Prostate gland (tissue), 2 donors: ENCODE data around the gene LNX2. TPM values are rescaled to one million over a fixed set of nuclear protein-coding genes. Genes with fewer than 3 reads are reported as not detected.

ENCODE experiments used
- DNase-seq: peaks from one replicate; pipeline ENCODE4 v3.0.0-alpha.2; 2019; ENCODE audit warnings: low spot score
- H3K27ac ChIP-seq, 2 donors: fragments of 200-600 bp; sonication (generic); 2 replicates each; pipeline ENCODE4 v1.5.1; 2017 to 2019
- H3K27me3 ChIP-seq: fragments of 200-600 bp; sonication (generic); replicated peaks from 2 replicates; pipeline ENCODE4 v1.5.1; 2019; ENCODE audit not compliant: insufficient read depth
- H3K36me3 ChIP-seq, 2 donors: fragments of 200-600 bp; sonication (generic); 1 replicate in 1 of 2; 2 replicates in 1 of 2; pipeline versions ENCODE4 v1.5.1 to v1.8.1; 2017 to 2019
- H3K4me1 ChIP-seq: fragments of 200-600 bp; sonication (generic); replicated peaks from 2 replicates; pipeline ENCODE4 v1.5.1; 2019
- H3K4me3 ChIP-seq, 2 donors: fragments of 200-600 bp; sonication (generic); 2 replicates each; pipeline ENCODE4 v1.5.1; 2017 to 2019
- H3K9me3 ChIP-seq: fragments of 200-600 bp; sonication (generic); 2 replicates; pipeline ENCODE4 v1.5.1; 2017
- CTCF ChIP-seq, 4 experiments: fragments of 200-600 bp in 2 of 4; fragments of 450-650 bp in 2 of 4; sonication (generic) in 2 of 4; IDR thresholded peaks; 1 replicate in 3 of 4; 2 replicates in 1 of 4; pipeline ENCODE4 v1.5.1; 2016 to 2019; ENCODE audit warnings: antibody characterized with exemption in 4 of 4, mild to moderate bottlenecking in 2 of 4, moderate library complexity in 2 of 4
- POLR2A ChIP-seq: fragments of 450-650 bp; IDR thresholded peaks from one replicate; pipeline ENCODE4 v1.6.1; 2016; ENCODE audit warnings: antibody characterized with exemption, mild to moderate bottlenecking
- POLR2AphosphoS5 ChIP-seq: sonication (generic); formaldehyde crosslinking; IDR thresholded peaks from one replicate; pipeline ENCODE4 v1.6.1; 2017; ENCODE audit warnings: antibody characterized with exemption
- WGBS: methylation state at CpG from one replicate; pipeline ENCODE4 v1.1.5; 2018; 5-methylcytosine and 5-hydroxymethylcytosine counted together
- intact Hi-C: fragments of 100-400 bp; cut with DNase I; formaldehyde crosslinking; loops from one replicate; pipeline ENCODE4 v1.14.2; 2022
- total RNA-seq, 2 donors: library from RNA; depleted of rRNA; stranded (reverse); fragments of >200 nt; gene quantifications; one replicate each; pipeline ENCODE4 v1.1.0, GENCODE V29; 2016

LNX2 gene
- total RNA-seq, 2 donors from 2014 or later, result 26.3 to 34.1 TPM

- Histone ChIP-seq H3K4me3 (no peak overlapping the region), H3K9me3 (no peaks in the 10 kb centered on the region), H3K27me3 (no peaks in the 10 kb centered on the region), H3K36me3 (no peaks in the 10 kb centered on the region), H3K27ac (no peak overlapping the region), H3K4me1 (no peaks in the 10 kb centered on the region)
- DNase-seq, result no peak
- intact Hi-C loops, result no loop called here
- WGBS, result 63% methylated on average over 4 of the region's 4 CpGs
- TF ChIP-seq CTCF (IDR thresholded peaks at IDR 0.05) (no peak), POLR2A (no peak), POLR2AphosphoS5 (no peak)
Observed at GRCh38 chr13:27607125-27607524, 13.2 kb downstream of the LNX2 start.

- H3K36me3 ChIP-seq, result no peaks in the 10 kb centered on the region
- no peak for TF ChIP-seq POLR2AphosphoS5
- no peak for TF ChIP-seq CTCF (IDR thresholded peaks at IDR 0.05)
- no peak for TF ChIP-seq POLR2A
- no peaks in the 10 kb centered on the region for H3K27me3 ChIP-seq
- intact Hi-C loops, result no loop called here
- DNase-seq, result no peak
- WGBS, result 71% methylated on average over 2 of the region's 2 CpGs
- no peak overlapping the region for H3K27ac ChIP-seq
- no peaks in the 10 kb centered on the region for H3K4me1 ChIP-seq
- H3K9me3 ChIP-seq, result no peaks in the 10 kb centered on the region
- H3K4me3 ChIP-seq, result no peak overlapping the region
Observed at GRCh38 chr13:27605610-27606200, 14.6 kb downstream of the LNX2 start.

- WGBS, result 87% methylated on average over 3 of the region's 3 CpGs
- Histone ChIP-seq H3K36me3 (no peaks in the 10 kb centered on the region), H3K4me1 (no peaks in the 10 kb centered on the region), H3K9me3 (no peaks in the 10 kb centered on the region), H3K27ac (no peak overlapping the region), H3K27me3 (no peaks in the 10 kb centered on the region), H3K4me3 (no peak overlapping the region)
- intact Hi-C loops, result no loop called here
- no peak for DNase-seq
- TF ChIP-seq POLR2AphosphoS5 (no peak), CTCF (IDR thresholded peaks at IDR 0.05) (no peak), POLR2A (no peak)
Observed at GRCh38 chr13:27605099-27605498, 15.2 kb downstream of the LNX2 start.

GRCh38 chr13:27601803-27602202 is 18.5 kb downstream of the LNX2 start:
- Histone ChIP-seq H3K4me1 (no peaks in the 10 kb centered on the region), H3K4me3 (no peak overlapping the region), H3K36me3 (no peaks in the 10 kb centered on the region), H3K9me3 (no peaks in the 10 kb centered on the region), H3K27ac (no peak overlapping the region), H3K27me3 (no peaks in the 10 kb centered on the region)
- DNase-seq, result no peak
- 69% methylated on average over 2 of the region's 2 CpGs for WGBS
- intact Hi-C loops, result no loop called here
- TF ChIP-seq POLR2A (no peak), CTCF (IDR thresholded peaks at IDR 0.05) (no peak), POLR2AphosphoS5 (peak; percentile 70)

- DNase-seq, result no peak
- 89% methylated on average over 2 of the region's 2 CpGs for WGBS
- H3K4me1 ChIP-seq, result no peaks in the 10 kb centered on the region
- no peak overlapping the region for H3K27ac ChIP-seq
- intact Hi-C loops, result no loop called here
- no peaks in the 10 kb centered on the region for H3K36me3 ChIP-seq
- TF ChIP-seq POLR2AphosphoS5 (no peak), POLR2A (no peak), CTCF (IDR thresholded peaks at IDR 0.05) (no peak)
- H3K4me3 ChIP-seq, result no peak overlapping the region
- no peaks in the 10 kb centered on the region for H3K9me3 ChIP-seq
- H3K27me3 ChIP-seq, result no peaks in the 10 kb centered on the region
Observed at GRCh38 chr13:27601208-27601607, 19.1 kb downstream of the LNX2 start.
